K562 (cell line): ENCODE measurements around the gene SLC39A13. TPM values are rescaled to one million over a fixed set of nuclear protein-coding genes. Genes with fewer than 3 reads are reported as not detected.

Experiments used
- ATAC-seq: fragments of 200-7000 bp; cut with Tn5 transposase; 3 replicates; pipeline ENCODE4 v1.9.1; 2020; ENCODE audit warnings: moderate library complexity
- BruUV-seq: library from RNA; stranded (reverse); fragments of 400-500 nt; replicated peaks from 2 replicates; lab custom pipeline; 2021; lab: Mats Ljungman, UMichigan
- CTCF ChIA-PET: fragments of 300-600 bp; formaldehyde crosslinking; extraction: SDS; loops from one replicate; lab custom pipeline; 2021; ENCODE audit warnings: low intra/inter-chr PET ratio; lab: Yijun Ruan, JAX
- POLR2A ChIA-PET: fragments of 300-600, 350-650 bp; sonication (Branson Sonifier 250); formaldehyde crosslinking; extraction: SDS; loops from one replicate; lab custom pipeline; 2021; ENCODE audit warnings: antibody characterized with exemption, inconsistent platforms; lab: Yijun Ruan, JAX
- DNase-seq, 4 experiments: peaks; one replicate each; pipeline versions ENCODE4 v3.0.0 to v3.0.0-alpha.2; 2011 to 2018; ENCODE audit warnings: low spot score in 3 of 4, mixed read lengths in 3 of 4; ENCODE audit errors: extremely low read depth in 1 of 4
- FAIRE-seq: peaks from 2 replicates; lab custom pipeline; 2011; peaks lifted over from hg19 to GRCh38; lab: Jason Lieb, UNC
- H2AFZ ChIP-seq: 2 replicates; pipeline ENCODE4 v1.6.0; 2011; ENCODE audit warnings: low read depth, low read length, control low read depth, inconsistent platforms
- H3K27ac ChIP-seq: fragments of 200-600 bp; 3 replicates; pipeline ENCODE4 v1.8.0; 2011; ENCODE audit warnings: low read depth, mild to moderate bottlenecking, control low read depth, inconsistent platforms, low read length, moderate library complexity, mixed read lengths; ENCODE audit errors: extremely low read depth
- H3K27me3 ChIP-seq, 2 experiments: fragments of 300-600 bp in 1 of 2; 2 replicates in 1 of 2; 3 replicates in 1 of 2; pipeline versions ENCODE4 v1.6.0 to v1.8.0; 2011; ENCODE audit warnings: inconsistent platforms in 2 of 2, low read length in 2 of 2, mild to moderate bottlenecking in 1 of 2, mixed read lengths in 1 of 2, moderate library complexity in 1 of 2; ENCODE audit not compliant: control insufficient read depth in 2 of 2, insufficient read depth in 2 of 2
- H3K36me3 ChIP-seq: fragments of 300-600 bp; 3 replicates; pipeline ENCODE4 v1.8.0; 2011; ENCODE audit warnings: mild to moderate bottlenecking, low read length, inconsistent platforms; ENCODE audit not compliant: control insufficient read depth, insufficient read depth
- H3K4me1 ChIP-seq, 2 experiments: fragments of 200-600 bp in 1 of 2; replicated peaks in 1 of 2; 2 replicates in 1 of 2; 3 replicates in 1 of 2; pipeline versions ENCODE4 v1.5.1 to v1.8.0; 2011; ENCODE audit warnings: inconsistent platforms in 2 of 2, low read length in 2 of 2, mild to moderate bottlenecking in 1 of 2, mixed read lengths in 1 of 2, moderate library complexity in 1 of 2; ENCODE audit not compliant: control insufficient read depth in 2 of 2, insufficient read depth in 2 of 2
- H3K4me2 ChIP-seq: 2 replicates; pipeline ENCODE4 v1.6.1; 2011; ENCODE audit warnings: low read length, control low read depth, inconsistent platforms, mixed read lengths; ENCODE audit not compliant: insufficient read depth
- H3K4me3 ChIP-seq: fragments of 200-600 bp; sonication (generic), shearing (Covaris generic); 2 replicates; pipeline ENCODE4 v1.5.1; 2016; ENCODE audit warnings: control low read depth, inconsistent platforms
- H3K79me2 ChIP-seq: fragments of 200-600 bp; 3 replicates; pipeline ENCODE4 v1.8.0; 2011; ENCODE audit warnings: low read length, inconsistent platforms; ENCODE audit not compliant: control insufficient read depth, insufficient read depth
- H3K9ac ChIP-seq, 2 experiments: 2 replicates each; pipeline versions ENCODE4 v1.6.0 to v1.6.1; 2011; ENCODE audit warnings: low read depth in 2 of 2, low read length in 2 of 2, control low read depth in 1 of 2, inconsistent platforms in 1 of 2, mild to moderate bottlenecking in 1 of 2, mixed read lengths in 1 of 2; ENCODE audit not compliant: insufficient read depth in 1 of 2
- H3K9me1 ChIP-seq: one replicate; pipeline ENCODE4 v1.6.0; 2011; ENCODE audit warnings: inconsistent platforms, mild to moderate bottlenecking, low read length, moderate library complexity; ENCODE audit not compliant: control insufficient read depth, insufficient read depth
- H3K9me3 ChIP-seq: replicated peaks from 2 replicates; pipeline ENCODE4 v1.5.1; 2011; ENCODE audit warnings: low read depth, low read length, inconsistent platforms; ENCODE audit not compliant: control insufficient read depth, insufficient read depth
- H4K20me1 ChIP-seq: replicated peaks from 2 replicates; pipeline ENCODE4 v1.6.1; 2011; ENCODE audit warnings: low read length, inconsistent platforms, mixed read lengths; ENCODE audit not compliant: control insufficient read depth, insufficient read depth
- CEBPZ ChIP-seq: fragments of 150-350 bp; IDR thresholded peaks from 2 replicates; pipeline ENCODE4 v1.6.1; 2014; ENCODE audit warnings: low read depth, mild to moderate bottlenecking, low read length, borderline replicate concordance
- CTBP1 ChIP-seq: fragments of 450-650 bp; IDR thresholded peaks from 2 replicates; pipeline ENCODE4 v1.6.1; 2016; ENCODE audit warnings: borderline replicate concordance
- ETS1 ChIP-seq: conservative IDR thresholded peaks from 2 replicates; pipeline ENCODE4 v1.6.1; 2011; ENCODE audit warnings: low read depth, mild to moderate bottlenecking, low read length; ENCODE audit not compliant: control insufficient read depth
- GATAD2B ChIP-seq: fragments of 450-650 bp; IDR thresholded peaks from 2 replicates; pipeline ENCODE4 v1.6.1; 2017; ENCODE audit warnings: mild to moderate bottlenecking, borderline replicate concordance
- HNRNPLL ChIP-seq: fragments of 200-400 bp; formaldehyde crosslinking; IDR thresholded peaks from 2 replicates; pipeline ENCODE4 v1.6.1; 2017; ENCODE audit warnings: low read length, low read depth, mild to moderate bottlenecking; ENCODE audit not compliant: poor library complexity, severe bottlenecking
- MCM5 ChIP-seq: fragments of 450-650 bp; IDR thresholded peaks from 2 replicates; pipeline ENCODE4 v1.6.1; 2016; ENCODE audit warnings: low read depth
- MITF ChIP-seq: IDR thresholded peaks from 2 replicates; pipeline ENCODE4 v1.6.1; 2014; ENCODE audit warnings: antibody characterized with exemption
- NR0B1 ChIP-seq: fragments of 450-650 bp; IDR thresholded peaks from one replicate; pipeline ENCODE4 v1.6.1; 2018; ENCODE audit warnings: mild to moderate bottlenecking, moderate library complexity; ENCODE audit not compliant: partially characterized antibody
- NR2C2 ChIP-seq, 2 experiments: fragments of 200-800 bp in 1 of 2; sonication (Bioruptor generic) in 1 of 2; sonication (generic) in 1 of 2; formaldehyde crosslinking in 1 of 2; IDR thresholded peaks; 2 replicates each; pipeline versions ENCODE4 v1.6.1 to v1.8.0; 2016 to 2022; ENCODE audit warnings: mild to moderate bottlenecking in 1 of 2, missing compliant biosample characterization in 1 of 2, missing genetic modification characterization in 1 of 2, missing genetic modification reagents in 1 of 2
- ZNF184 ChIP-seq: sonication (generic); formaldehyde crosslinking; IDR thresholded peaks from 2 replicates; pipeline ENCODE4 v1.5.0; 2020; ENCODE audit warnings: missing genetic modification reagents
- ZNF354B ChIP-seq: fragments of 250-450 bp; sonication (Bioruptor Pico); IDR thresholded peaks from 2 replicates; pipeline ENCODE4 v1.4.0; 2020
- WGBS: fragments of 100-300 bp; shearing (Covaris generic); methylation state at CpG from one replicate; pipeline ENCODE4 v1.1.6; 2016; ENCODE audit warnings: low coverage, mixed read lengths; ENCODE audit not compliant: insufficient coverage; ENCODE audit errors: missing lambda C conversion rate; 5-methylcytosine and 5-hydroxymethylcytosine counted together
- in situ Hi-C: fragments of 300-500 bp; cut with MboI; formaldehyde crosslinking; loops from 4 replicates; pipeline ENCODE4 v1.15.0; 2018; ENCODE audit warnings: inconsistent platforms, mixed read lengths
- intact Hi-C: fragments of 100-400 bp; cut with micrococcal nuclease; formaldehyde crosslinking; loops from 2 replicates; pipeline ENCODE4 v1.14.2; 2022
- polyA plus RNA-seq, 8 experiments: library from polyadenylated mRNA; depleted of rRNA in 4 of 8; stranded (reverse) in 5 of 8; unstranded in 3 of 8; fragments of >200 nt; fragmentation: Nextera tagmentation in 2 of 8; fragmentation: Illumina TruSeq in 1 of 8; extraction: Ambion mirVana in 2 of 8; extraction: Trizol in 1 of 8; gene quantifications; 2 replicates each; pipeline versions ENCODE4 v1.2.1 to v1.2.3, GENCODE V29; 2011 to 2014; ENCODE audit warnings: inconsistent platforms in 1 of 8, missing spikeins in 1 of 8
- total RNA-seq, 7 experiments: library from RNA; depleted of rRNA in 6 of 7; stranded (reverse); fragments of >200 nt in 6 of 7; fragmentation: Illumina TruSeq in 2 of 7; extraction: Trizol in 2 of 7; gene quantifications; 2 replicates each; pipeline versions ENCODE4 v1.2.1 to v1.2.3, GENCODE V29; 2011 to 2021; ENCODE audit warnings: low replicate concordance in 1 of 7

The SLC39A13 gene
- total and polyA plus RNA-seq, 9 of the 15 experiments (the other 6 are each of a cell fraction or from before 2014, with no cell fraction given) = 0.17 to 15.9 (median 3.2) TPM

- no peak for TF ChIP-seq CEBPZ
Measured at GRCh38 chr11:47373876-47374719, 34.3 kb upstream of the SLC39A13 start (continued).

GRCh38 chr11:47374720-47375019 lies 33.7 kb upstream of the SLC39A13 start:
- H3K27ac ChIP-seq = no peak overlapping the region
- peaks cover 15% of the 10 kb centered on the region; the same call in 1 of the 3 replicates for H3K36me3 ChIP-seq
- peaks cover 40 to 54% of the 10 kb centered on the region in 2 experiments for H3K4me1 ChIP-seq
- CTCF ChIA-PET = interaction anchor here (0.7 to 1.9 kb wide), 4 partner anchors 33 to 242 kb away, joined by 3 to 6 read pairs (median 5); partner anchors contain the start of gene SLC39A13
- no peaks in the 10 kb centered on the region for H3K9me1 ChIP-seq
- H2AFZ ChIP-seq = no peak overlapping the region
- H3K4me2 ChIP-seq = no peak overlapping the region
- H3K27me3 ChIP-seq = no peaks in the 10 kb centered on the region
- intact Hi-C loops = loop anchor here (1.0 to 10.0 kb wide), 3 partner anchors 34 to 240 kb away; partner anchors contain the start of gene SLC39A13
- in situ Hi-C loops = loop anchor here (5.0 kb wide), 1 partner anchor 33 kb away; the partner anchor contains the start of gene SLC39A13
- DNase-seq (no peak), ATAC-seq (no peak), FAIRE-seq (no peak)
- POLR2A ChIA-PET = interaction anchor here (0.6 to 1.5 kb wide), 4 partner anchors 11 to 180 kb away, joined by 3 to 6 read pairs (median 4); no protein-coding TSS in a partner anchor
- no peak overlapping the region; a peak in 1 of 4 replicates for H3K9ac ChIP-seq
- H3K4me3 ChIP-seq = no peak overlapping the region
- peaks cover 26% of the 10 kb centered on the region for H3K79me2 ChIP-seq
- no peaks in the 10 kb centered on the region for H3K9me3 ChIP-seq
- no TSS peak for BruUV-seq
- H4K20me1 ChIP-seq = no peaks in the 10 kb centered on the region
- WGBS = 66% methylated on average over 4 of the region's 5 CpGs
- TF ChIP-seq ETS1 = no peak
- TF ChIP-seq HNRNPLL = no peak
- TF ChIP-seq NR2C2 (CRISPR knock-in tag; IDR thresholded peaks at IDR 0.05) = no peak
- TF ChIP-seq NR2C2 (tag; IDR thresholded peaks at IDR 0.05) = no peak
- no peak for TF ChIP-seq GATAD2B
- no peak for TF ChIP-seq CTBP1
- TF ChIP-seq MCM5 = no peak
- TF ChIP-seq NR0B1 = no peak
- no peak for TF ChIP-seq ZNF354B (CRISPR knock-in tag)
- no peak for TF ChIP-seq MITF
- TF ChIP-seq ZNF184 (CRISPR knock-in tag) = no peak
